HepG2 (cell line): ENCODE data around the gene CD44. TPM values are rescaled to one million over a fixed set of nuclear protein-coding genes. Genes with fewer than 3 reads are reported as not detected.

Experiments used
- ATAC-seq: fragments of 200-7000 bp; cut with Tn5 transposase; 3 replicates; pipeline ENCODE4 v1.9.1; 2020; ENCODE audit warnings: mild to moderate bottlenecking, moderate library complexity
- BruUV-seq: library from RNA; stranded (reverse); fragments of 400-500 nt; replicated peaks from 2 replicates; lab custom pipeline; 2021; lab: Mats Ljungman, UMichigan
- CTCF ChIA-PET: fragments of 300-600 bp; formaldehyde crosslinking; extraction: SDS; loops from one replicate; lab custom pipeline; 2021; ENCODE audit warnings: low total read pairs, inconsistent platforms, low intra/inter-chr PET ratio; lab: Yijun Ruan, JAX
- POLR2A ChIA-PET: fragments of 350-600 bp; sonication (Branson Sonifier 250); formaldehyde crosslinking; loops from one replicate; lab custom pipeline; 2020; ENCODE audit warnings: antibody characterized with exemption, inconsistent platforms; lab: Yijun Ruan, JAX
- DNase-seq: peaks from one replicate; pipeline ENCODE4 v3.0.0-alpha.2; 2015; ENCODE audit warnings: low spot score
- FAIRE-seq: peaks from 3 replicates; lab custom pipeline; 2011; peaks lifted over from hg19 to GRCh38; lab: Jason Lieb, UNC
- H2AFZ ChIP-seq: one replicate; pipeline ENCODE4 v1.6.1; 2011; ENCODE audit warnings: low read length, inconsistent platforms
- H3K27ac ChIP-seq: fragments of 300-600 bp; 3 replicates; pipeline ENCODE4 v1.8.0; 2011; ENCODE audit warnings: mixed run types, mild to moderate bottlenecking, mixed read lengths, low read length, inconsistent platforms; ENCODE audit not compliant: insufficient read depth; ENCODE audit errors: extremely low read length
- H3K27me3 ChIP-seq, 2 experiments: fragments of 200-600 bp in 1 of 2; 2 replicates in 1 of 2; 3 replicates in 1 of 2; pipeline versions ENCODE4 v1.6.0 to v1.8.0; 2011; ENCODE audit warnings: low read length in 2 of 2, mild to moderate bottlenecking in 2 of 2, moderate library complexity in 2 of 2, inconsistent platforms in 1 of 2; ENCODE audit not compliant: insufficient read depth in 2 of 2, control insufficient read depth in 1 of 2
- H3K36me3 ChIP-seq, 2 experiments: fragments of 200-600 bp in 1 of 2; replicated peaks in 1 of 2; 2 replicates in 1 of 2; 3 replicates in 1 of 2; pipeline versions ENCODE4 v1.5.1 to v1.8.0; 2011; ENCODE audit warnings: low read length in 2 of 2, inconsistent platforms in 1 of 2; ENCODE audit not compliant: insufficient read depth in 2 of 2, control insufficient read depth in 1 of 2
- H3K4me1 ChIP-seq: 2 replicates; pipeline ENCODE4 v1.5.1; 2012; ENCODE audit warnings: low read length, inconsistent platforms; ENCODE audit not compliant: insufficient read depth
- H3K4me2 ChIP-seq: 2 replicates; pipeline ENCODE4 v1.6.0; 2011; ENCODE audit warnings: low read depth, low read length, inconsistent platforms
- H3K4me3 ChIP-seq, 3 experiments: fragments of 200-600 bp in 1 of 3; sonication (generic), shearing (Covaris generic) in 1 of 3; replicated peaks in 1 of 3; 2 replicates each; pipeline ENCODE4 v1.5.1; 2011 to 2016; ENCODE audit warnings: low read length in 3 of 3, inconsistent platforms in 2 of 3, low read depth in 2 of 3, mild to moderate bottlenecking in 2 of 3, control low read depth in 1 of 3, mixed read lengths in 1 of 3; ENCODE audit not compliant: insufficient read depth in 1 of 3
- H3K79me2 ChIP-seq: one replicate; pipeline ENCODE4 v1.6.1; 2011; ENCODE audit warnings: low read length, inconsistent platforms; ENCODE audit not compliant: insufficient read depth
- H3K9ac ChIP-seq: 2 replicates; pipeline ENCODE4 v1.6.0; 2011; ENCODE audit warnings: mild to moderate bottlenecking, low read depth, low read length, inconsistent platforms; ENCODE audit not compliant: insufficient read depth
- H3K9me3 ChIP-seq: 2 replicates; pipeline ENCODE4 v1.5.1; 2012; ENCODE audit warnings: mild to moderate bottlenecking, low read length
- H4K20me1 ChIP-seq: 2 replicates; pipeline ENCODE4 v1.6.0; 2011; ENCODE audit warnings: inconsistent platforms, mild to moderate bottlenecking, low read length, moderate library complexity; ENCODE audit not compliant: insufficient read depth
- DMTF1 ChIP-seq: sonication (generic); formaldehyde crosslinking; IDR thresholded peaks from 2 replicates; pipeline ENCODE4 v1.4.0; 2020; ENCODE audit warnings: mild to moderate bottlenecking, missing genetic modification reagents
- KLF11 ChIP-seq: IDR thresholded peaks from 2 replicates; pipeline ENCODE4 v1.6.1; 2016; ENCODE audit warnings: missing compliant biosample characterization
- POLR2G ChIP-seq: fragments of 200-400 bp; formaldehyde crosslinking; IDR thresholded peaks from 2 replicates; pipeline ENCODE4 v1.6.1; 2018; ENCODE audit warnings: mild to moderate bottlenecking, low read depth, low read length, moderate library complexity
- SNAPC5 ChIP-seq: sonication (generic); formaldehyde crosslinking; IDR thresholded peaks from 2 replicates; pipeline ENCODE4 v1.8.1; 2023; ENCODE audit warnings: mild to moderate bottlenecking, missing genetic modification reagents, borderline replicate concordance
- TBP ChIP-seq: sonication (generic); formaldehyde crosslinking; IDR thresholded peaks from 2 replicates; pipeline ENCODE4 v1.5.0; 2020; ENCODE audit warnings: missing genetic modification reagents
- ZNF232 ChIP-seq: sonication (generic); formaldehyde crosslinking; IDR thresholded peaks from 2 replicates; pipeline ENCODE4 v1.4.0; 2020; ENCODE audit warnings: missing genetic modification reagents, borderline replicate concordance
- ZNF275 ChIP-seq: sonication (generic); formaldehyde crosslinking; IDR thresholded peaks from 2 replicates; pipeline ENCODE4 v1.8.0; 2022; ENCODE audit warnings: missing genetic modification reagents, mild to moderate bottlenecking, inconsistent platforms, borderline replicate concordance
- ZNF451 ChIP-seq: sonication (generic); formaldehyde crosslinking; IDR thresholded peaks from 2 replicates; pipeline ENCODE4 v1.5.0; 2020; ENCODE audit warnings: mild to moderate bottlenecking, missing genetic modification reagents
- WGBS: methylation state at CpG from one replicate; pipeline ENCODE4 v1.1.6; 2017; ENCODE audit warnings: low lambda C conversion rate; 5-methylcytosine and 5-hydroxymethylcytosine counted together
- in situ Hi-C: cut with HindIII; loops from 2 replicates; pipeline ENCODE4 v1.10.0; 2017; ENCODE audit warnings: low pct_unique_long_range_greater_than_20kb; ENCODE audit not compliant: extremely low pct_ligation_motif_present
- intact Hi-C: fragments of 100-400 bp; cut with micrococcal nuclease; formaldehyde crosslinking; loops from one replicate; pipeline ENCODE4 v1.10.0; 2022; ENCODE audit not compliant: unreplicated experiment
- polyA plus RNA-seq, 8 experiments: library from polyadenylated mRNA; depleted of rRNA in 3 of 8; stranded (reverse) in 7 of 8; unstranded in 1 of 8; fragments of >200 nt; fragmentation: Illumina TruSeq in 4 of 8; extraction: Trizol in 4 of 8; gene quantifications; 2 replicates each; pipeline versions ENCODE4 v1.2.1 to v1.2.3, GENCODE V29; 2011 to 2016; ENCODE audit warnings: low read depth in 4 of 8, missing spikeins in 1 of 8, mixed read lengths in 1 of 8; ENCODE audit not compliant: insufficient read depth in 1 of 8
- total RNA-seq, 5 experiments: library from RNA; depleted of rRNA; stranded (reverse); fragments of >200 nt; fragmentation: Illumina TruSeq; extraction: Trizol; gene quantifications; 2 replicates each; pipeline ENCODE4 v1.2.3, GENCODE V29; 2016; ENCODE audit warnings: low read depth in 1 of 5

CD44 gene
- total and polyA plus RNA-seq, 2 of the 13 experiments (the other 11 are each of a cell fraction or from before 2014, with no cell fraction given): 0.02 to 0.11 TPM

GRCh38 chr11:35165030-35165422, 26.1 kb downstream of the CD44 start:
- H3K9ac ChIP-seq: no peak overlapping the region
- no peak overlapping the region for H2AFZ ChIP-seq
- in situ Hi-C loops: no loop called here
- intact Hi-C loops: no loop called here
- H3K27ac ChIP-seq: no peak overlapping the region
- no peaks in the 10 kb centered on the region for H3K9me3 ChIP-seq
- no TSS peak for BruUV-seq
- H3K79me2 ChIP-seq: no peaks in the 10 kb centered on the region
- FAIRE-seq (no peak), ATAC-seq (no peak), DNase-seq (no peak)
- POLR2A ChIA-PET: no interaction called here
- CTCF ChIA-PET: no interaction called here
- 88% methylated on average over 1 of the region's 1 CpG for WGBS
- no peaks in the 10 kb centered on the region for H4K20me1 ChIP-seq
- H3K4me3 ChIP-seq: no peak overlapping the region
- H3K4me1 ChIP-seq: no peaks in the 10 kb centered on the region
- TF ChIP-seq SNAPC5 (CRISPR knock-in tag) (no peak), POLR2G (no peak), ZNF232 (CRISPR knock-in tag) (no peak), KLF11 (no peak), ZNF275 (CRISPR knock-in tag) (no peak)
- H3K27me3 ChIP-seq: no peaks in the 10 kb centered on the region; a peak in 1 of 5 replicates
- H3K36me3 ChIP-seq: no peaks in the 10 kb centered on the region
- no peak overlapping the region for H3K4me2 ChIP-seq

GRCh38 chr11:35165423-35166368, 26.7 kb downstream of the CD44 start:
- H3K4me1 ChIP-seq: no peaks in the 10 kb centered on the region
- FAIRE-seq: no peak
- no peak overlapping the region for H3K9ac ChIP-seq
- H2AFZ ChIP-seq: no peak overlapping the region
- WGBS: 35% methylated on average over 8 of the region's 8 CpGs
- no peaks in the 10 kb centered on the region for H3K79me2 ChIP-seq
- intact Hi-C loops (no loop called here), in situ Hi-C loops (no loop called here)
- no peaks in the 10 kb centered on the region for H3K36me3 ChIP-seq
- no TSS peak for BruUV-seq
- no peaks in the 10 kb centered on the region for H3K9me3 ChIP-seq
- H4K20me1 ChIP-seq: no peaks in the 10 kb centered on the region
- no peak overlapping the region for H3K4me3 ChIP-seq
- no peak overlapping the region for H3K27ac ChIP-seq
- H3K4me2 ChIP-seq: no peak overlapping the region
- ChIA-PET CTCF (no interaction called here), POLR2A (no interaction called here)
- DNase-seq: no peak
- ATAC-seq: no peak
- H3K27me3 ChIP-seq: no peaks in the 10 kb centered on the region; a peak in 1 of 5 replicates
- TF ChIP-seq ZNF451 (CRISPR knock-in tag) (no peak), DMTF1 (no peak), TBP (CRISPR knock-in tag) (no peak)
